ENCODE data around the gene TLN1.

TLN1 gene

DNA sequence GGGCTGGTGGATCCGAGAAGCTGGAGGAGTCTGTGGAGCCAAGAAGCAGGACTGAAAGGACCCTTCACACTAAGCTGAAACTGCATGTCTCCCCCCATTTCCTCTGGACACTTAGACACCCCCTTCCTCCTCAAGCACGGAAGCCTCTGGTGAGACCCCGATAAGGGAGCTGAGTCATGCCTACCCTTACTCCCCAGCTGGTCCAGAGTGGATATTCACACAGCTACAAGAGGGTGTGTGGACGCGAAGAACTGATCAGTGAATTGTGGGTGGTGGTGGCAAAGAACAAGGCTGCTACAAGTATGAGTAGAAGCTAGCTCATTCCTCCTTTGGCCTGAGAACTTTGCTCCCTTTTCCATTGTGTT lies 4.3 kb downstream of the TLN1 start:
- no peak for DNase-seq

DNA sequence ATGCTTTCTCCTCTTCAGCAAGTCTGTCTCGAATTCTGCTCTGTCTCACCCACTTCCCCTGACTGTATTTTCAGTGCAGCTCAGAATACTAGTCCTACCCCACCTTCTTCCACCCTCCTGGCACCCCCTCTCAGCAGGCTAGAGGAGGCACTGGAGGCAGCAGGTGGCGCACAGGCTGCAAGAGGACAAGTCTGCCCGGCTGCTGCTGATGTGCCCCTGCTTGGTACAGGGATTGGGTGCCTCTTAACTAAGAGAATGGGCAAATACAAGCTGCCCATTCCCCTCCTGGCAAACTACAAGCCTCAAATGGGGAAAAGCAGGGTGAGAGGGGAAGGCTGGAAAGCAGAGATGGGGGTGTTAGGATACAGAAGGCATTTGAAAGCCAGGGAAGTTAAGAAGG lies 5.1 kb downstream of the TLN1 start:
- DNase-seq: no peak

DNA sequence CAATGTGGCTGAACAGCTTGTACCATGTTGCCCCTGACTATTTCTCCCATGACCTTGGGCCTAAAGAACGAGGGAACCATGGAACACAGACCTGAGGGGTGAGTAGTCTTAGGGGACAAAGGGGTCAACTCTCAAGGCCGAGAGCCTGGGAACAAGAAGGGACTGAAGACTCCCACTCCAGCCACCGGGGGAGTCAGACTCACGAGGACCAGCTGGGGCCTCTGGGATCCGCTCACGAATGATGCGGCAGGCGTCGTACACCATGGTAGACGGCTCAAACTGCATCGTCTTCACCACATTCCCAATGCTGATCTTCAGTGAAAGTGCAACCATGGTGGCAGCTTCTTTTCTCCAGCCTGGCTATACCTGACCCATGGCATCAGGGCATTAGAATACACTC lies 6.6 kb downstream of the TLN1 start:
- DNase-seq: no peak

DNA sequence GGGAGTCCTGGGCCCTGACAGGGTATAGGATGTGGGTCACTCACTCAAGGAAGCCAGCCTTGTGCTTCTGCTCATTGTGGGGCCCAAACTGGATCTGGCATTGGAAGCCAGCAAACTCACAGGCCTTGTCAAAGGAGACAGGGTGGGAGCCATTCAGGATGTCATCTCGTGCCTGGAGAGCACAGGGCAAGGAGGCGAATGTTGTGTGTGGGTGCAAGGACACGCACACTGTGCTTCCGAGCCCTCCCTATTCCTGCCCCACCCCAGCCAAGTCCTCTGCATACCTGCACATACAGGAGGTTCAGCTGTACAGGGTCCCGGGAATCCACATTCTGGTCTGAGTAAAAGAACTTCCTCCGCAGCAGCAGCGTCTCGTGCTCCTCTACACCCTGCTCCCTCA lies 8.1 kb downstream of the TLN1 start:
- DNase-seq: no peak

DNA sequence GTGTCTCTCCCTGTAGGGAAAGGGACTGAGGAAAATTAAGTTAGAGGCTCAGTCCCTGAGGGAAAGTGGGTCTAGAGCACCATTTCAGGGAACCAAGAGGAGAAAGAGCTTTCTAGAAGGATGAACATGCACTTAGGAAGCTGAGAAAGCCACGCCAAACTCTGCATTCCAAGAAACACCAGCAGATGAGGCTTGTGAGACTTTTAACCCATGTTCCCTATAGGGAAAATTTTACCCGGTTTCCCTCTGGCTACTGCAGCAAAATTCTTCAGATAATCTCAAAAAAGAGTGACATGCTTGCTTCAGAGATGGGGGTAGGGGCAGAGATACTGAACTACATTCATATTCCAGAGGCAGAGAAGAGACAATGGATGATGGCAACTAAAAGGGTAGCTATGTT lies 8.6 kb downstream of the TLN1 start:
- no peak for DNase-seq

DNA sequence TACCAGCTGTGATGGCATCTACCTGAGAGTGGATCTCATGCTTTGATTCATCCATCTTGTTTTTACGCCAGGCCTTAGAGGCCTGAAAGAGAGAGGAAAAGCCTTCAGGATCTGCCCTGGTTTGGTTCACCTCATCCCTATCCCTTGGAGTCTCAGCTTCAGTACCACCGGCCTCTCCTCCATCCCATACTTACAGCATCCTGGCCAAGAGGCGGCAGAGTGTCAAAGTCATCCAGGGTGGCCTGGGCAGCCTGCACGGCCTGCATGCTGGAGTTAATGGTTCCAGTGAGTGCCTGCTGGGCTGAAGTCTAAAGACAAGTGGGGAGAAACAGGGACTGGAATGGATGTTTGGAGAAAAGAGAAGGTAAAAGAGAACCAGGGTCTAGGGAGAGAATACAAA lies 12.4 kb downstream of the TLN1 start:
- no peak for DNase-seq

GRCh38 chr9:35718721-35719511 lies 13.1 kb downstream of the TLN1 start:
- no peak for DNase-seq

DNA sequence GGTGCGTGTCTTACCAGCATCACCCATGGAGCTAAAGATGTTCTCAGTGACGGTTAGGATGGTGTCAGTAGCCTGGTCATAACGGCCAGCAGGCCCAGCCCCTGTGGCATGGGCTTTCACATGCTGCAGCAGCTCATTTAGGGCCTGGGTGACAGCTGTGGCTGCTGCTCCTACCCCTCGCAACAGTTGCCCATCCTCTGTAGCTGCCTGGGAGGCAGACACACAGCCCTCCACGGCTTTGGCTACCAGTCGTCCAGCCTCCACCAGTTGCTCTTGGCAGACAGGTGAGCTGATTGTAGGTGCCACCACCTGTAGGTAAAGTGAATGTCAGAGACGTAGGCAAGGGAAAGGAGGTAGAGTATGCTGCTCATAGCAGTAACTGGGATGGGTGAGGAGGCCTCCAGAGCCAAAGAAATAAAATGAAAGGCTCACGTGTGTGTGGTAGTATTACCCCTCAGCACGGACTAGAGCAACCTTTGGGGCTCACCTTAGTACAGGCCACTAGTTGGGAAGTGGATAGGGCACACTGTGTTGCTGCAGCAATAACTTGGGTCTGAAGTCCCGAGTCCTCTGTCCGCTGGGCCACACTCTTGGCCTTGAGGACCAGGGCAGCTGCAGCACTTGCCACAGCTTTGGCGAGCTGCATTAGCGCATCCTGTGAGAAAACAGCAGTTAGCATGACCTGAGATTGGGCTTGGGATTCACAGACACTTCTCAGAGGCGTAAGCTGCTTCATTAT lies 14.7 kb downstream of the TLN1 start:
- DNase-seq: no peak

DNA sequence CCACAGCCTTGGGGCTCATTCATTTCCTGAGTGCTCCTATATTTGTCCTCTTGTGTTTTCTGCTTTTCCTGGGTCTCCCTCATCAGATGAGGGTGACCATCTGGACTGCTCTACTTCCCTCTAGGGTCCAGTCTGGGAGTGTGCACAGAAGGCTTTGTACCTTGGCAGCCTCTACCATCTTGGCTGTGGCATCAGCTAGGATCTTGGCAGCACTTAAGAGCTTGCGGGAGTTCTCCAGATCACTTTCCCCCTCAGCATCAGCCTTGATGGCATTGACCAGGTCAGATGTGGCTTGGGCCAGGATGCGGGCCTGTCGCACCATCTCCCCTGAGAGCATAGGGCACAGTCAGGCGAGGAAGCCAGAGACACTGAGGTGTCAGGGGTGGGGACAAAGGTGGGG lies 15.8 kb downstream of the TLN1 start:
- DNase-seq: no peak

- no peak for DNase-seq
Measured at GRCh38 chr9:35714579-35715252, 17.3 kb downstream of the TLN1 start.

DNA sequence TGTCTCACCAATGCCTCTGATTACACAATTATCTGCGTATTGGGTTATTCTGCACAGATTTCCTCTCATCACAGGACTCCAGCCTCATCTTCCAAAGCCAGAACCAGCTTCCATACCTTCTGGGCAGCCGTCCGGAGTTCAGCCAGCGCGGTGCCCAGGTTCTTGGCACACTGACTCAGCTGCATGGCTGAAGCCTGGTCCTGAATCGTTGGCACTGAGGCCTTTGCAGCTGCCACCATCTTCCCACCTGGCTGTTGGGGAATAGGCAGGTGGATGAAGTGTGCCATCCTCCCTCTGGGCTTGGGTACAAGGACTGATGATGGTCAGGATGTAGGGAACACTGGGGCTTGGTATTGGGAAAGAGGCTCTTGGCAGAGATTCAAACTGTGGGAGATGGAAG lies 17.9 kb downstream of the TLN1 start:
- no peak for DNase-seq

GRCh38 chr9:35713578-35713977 lies 18.4 kb downstream of the TLN1 start:
- DNase-seq: no peak

DNA sequence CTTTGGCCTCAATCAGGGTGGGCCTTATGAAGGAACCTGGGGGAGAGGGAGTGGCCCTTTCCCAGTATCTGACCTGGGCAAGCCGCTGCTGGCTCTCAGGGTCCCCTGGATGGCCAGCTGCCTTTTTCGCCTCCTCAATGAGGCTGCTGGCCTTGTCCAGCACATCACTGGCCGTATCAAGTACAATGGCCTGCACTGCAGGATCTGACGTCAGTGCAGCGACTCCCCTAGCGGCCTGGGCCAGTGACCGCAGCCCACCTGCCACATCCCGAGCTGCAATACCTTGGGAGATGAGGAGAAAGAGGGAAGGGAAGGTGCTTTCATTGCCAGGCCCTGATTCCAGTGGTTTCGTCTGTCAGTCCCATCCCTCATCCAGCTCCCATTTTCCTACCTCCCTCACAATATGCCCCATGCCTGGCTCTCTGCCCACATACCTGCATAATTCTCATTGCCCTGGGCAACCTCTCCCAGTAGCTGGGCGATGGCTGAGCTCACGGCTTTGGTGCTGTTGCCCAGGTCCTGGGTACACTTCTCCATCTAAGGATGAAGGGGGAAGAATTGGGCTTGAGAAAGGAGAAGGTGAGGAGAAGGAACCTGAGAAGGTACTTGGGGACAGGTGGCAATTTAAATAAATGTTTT lies 19.1 kb downstream of the TLN1 start:
- DNase-seq: no peak

- DNase-seq: no peak
Measured at GRCh38 chr9:35711501-35712428, 20.2 kb downstream of the TLN1 start.

GRCh38 chr9:35710818-35711500 lies 21.0 kb downstream of the TLN1 start:
- DNase-seq: no peak

GRCh38 chr9:35708146-35708545 lies 23.8 kb downstream of the TLN1 start:
- DNase-seq: no peak

GRCh38 chr9:35706951-35707350 lies 25.0 kb downstream of the TLN1 start:
- no peak for DNase-seq

DNA sequence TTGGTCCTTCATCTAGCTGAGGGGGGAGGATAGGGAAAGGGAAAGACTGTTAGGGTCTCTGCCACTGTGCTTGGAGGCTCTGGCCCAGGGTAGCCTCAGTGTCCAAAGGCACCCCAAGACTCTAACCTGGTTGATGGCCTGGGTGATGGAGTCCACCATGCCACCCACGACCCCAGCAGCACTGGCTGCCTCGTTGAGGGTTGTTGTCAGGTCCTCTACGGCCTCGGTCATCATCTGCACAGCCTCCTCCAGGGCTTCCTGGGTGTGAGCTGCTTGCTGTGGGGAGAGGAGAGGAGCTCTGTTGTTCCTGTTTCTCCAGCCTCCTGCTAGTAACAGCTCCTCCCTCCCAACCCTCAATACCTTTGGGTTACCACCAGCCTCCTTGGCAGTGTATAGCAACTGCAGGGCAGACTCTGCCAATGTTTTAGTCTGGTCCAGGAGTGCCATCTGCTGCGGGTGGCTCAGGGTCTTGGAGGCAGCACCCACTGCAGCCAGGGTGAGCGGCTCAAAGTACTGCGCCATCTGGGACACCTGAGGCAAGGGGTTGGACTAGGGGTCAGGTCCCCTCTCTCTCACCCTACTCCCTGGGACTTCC lies 26.1 kb downstream of the TLN1 start:
- no peak for DNase-seq

GRCh38 chr9:35705372-35705771 lies 26.6 kb downstream of the TLN1 start:
- no peak for DNase-seq

GRCh38 chr9:35703906-35704672 lies 27.9 kb downstream of the TLN1 start:
- DNase-seq: no peak

- no peak for DNase-seq
Measured at GRCh38 chr9:35702696-35703095, 29.3 kb downstream of the TLN1 start.
